ENCODE results near the gene MMEL1.

MMEL1 gene

DNA sequence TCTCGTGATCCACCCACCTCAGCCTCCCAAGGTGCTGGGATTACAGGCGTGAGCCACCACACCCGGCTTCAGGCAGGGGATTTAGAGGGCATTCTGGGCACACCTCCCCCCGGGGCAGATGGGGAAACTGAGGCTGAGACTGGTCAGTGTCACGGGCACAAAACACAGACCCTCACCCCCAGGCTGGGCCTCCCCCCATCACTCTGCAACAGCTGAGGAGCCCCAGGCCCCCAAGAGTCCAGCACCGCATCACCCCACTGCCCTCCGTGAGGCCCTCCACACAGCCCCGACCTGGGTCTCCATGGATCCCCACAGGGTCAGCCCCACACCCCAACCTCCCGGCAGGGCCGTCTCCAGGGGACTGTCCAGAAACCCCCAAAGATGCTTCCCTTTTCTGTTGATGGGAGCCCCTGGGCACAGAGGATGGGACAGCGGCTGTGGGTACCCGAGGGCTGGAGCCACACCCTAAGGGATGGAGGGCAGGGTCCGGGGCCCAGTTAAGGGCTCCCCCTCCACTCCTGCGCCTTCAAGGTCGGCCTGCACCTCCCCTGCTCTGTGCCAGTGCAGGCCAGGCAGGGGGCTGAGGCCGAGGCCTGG is 65.6 kb downstream of the MMEL1 start:
- TF ChIP-seq, protein P1, sequence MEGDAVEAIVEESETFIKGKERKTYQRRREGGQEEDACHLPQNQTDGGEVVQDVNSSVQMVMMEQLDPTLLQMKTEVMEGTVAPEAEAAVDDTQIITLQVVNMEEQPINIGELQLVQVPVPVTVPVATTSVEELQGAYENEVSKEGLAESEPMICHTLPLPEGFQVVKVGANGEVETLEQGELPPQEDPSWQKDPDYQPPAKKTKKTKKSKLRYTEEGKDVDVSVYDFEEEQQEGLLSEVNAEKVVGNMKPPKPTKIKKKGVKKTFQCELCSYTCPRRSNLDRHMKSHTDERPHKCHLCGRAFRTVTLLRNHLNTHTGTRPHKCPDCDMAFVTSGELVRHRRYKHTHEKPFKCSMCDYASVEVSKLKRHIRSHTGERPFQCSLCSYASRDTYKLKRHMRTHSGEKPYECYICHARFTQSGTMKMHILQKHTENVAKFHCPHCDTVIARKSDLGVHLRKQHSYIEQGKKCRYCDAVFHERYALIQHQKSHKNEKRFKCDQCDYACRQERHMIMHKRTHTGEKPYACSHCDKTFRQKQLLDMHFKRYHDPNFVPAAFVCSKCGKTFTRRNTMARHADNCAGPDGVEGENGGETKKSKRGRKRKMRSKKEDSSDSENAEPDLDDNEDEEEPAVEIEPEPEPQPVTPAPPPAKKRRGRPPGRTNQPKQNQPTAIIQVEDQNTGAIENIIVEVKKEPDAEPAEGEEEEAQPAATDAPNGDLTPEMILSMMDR (IDR thresholded peaks at IDR 0.05; ENCODE audit: control insufficient read depth, insufficient read depth, low read depth, low read length, missing control alignments), result no peak
- no peak for DNase-seq (ENCODE audit: low read depth)
- no peak overlapping the region for H3K4me3 ChIP-seq (ENCODE audit: control insufficient read depth, low read depth, low read length)

DNA sequence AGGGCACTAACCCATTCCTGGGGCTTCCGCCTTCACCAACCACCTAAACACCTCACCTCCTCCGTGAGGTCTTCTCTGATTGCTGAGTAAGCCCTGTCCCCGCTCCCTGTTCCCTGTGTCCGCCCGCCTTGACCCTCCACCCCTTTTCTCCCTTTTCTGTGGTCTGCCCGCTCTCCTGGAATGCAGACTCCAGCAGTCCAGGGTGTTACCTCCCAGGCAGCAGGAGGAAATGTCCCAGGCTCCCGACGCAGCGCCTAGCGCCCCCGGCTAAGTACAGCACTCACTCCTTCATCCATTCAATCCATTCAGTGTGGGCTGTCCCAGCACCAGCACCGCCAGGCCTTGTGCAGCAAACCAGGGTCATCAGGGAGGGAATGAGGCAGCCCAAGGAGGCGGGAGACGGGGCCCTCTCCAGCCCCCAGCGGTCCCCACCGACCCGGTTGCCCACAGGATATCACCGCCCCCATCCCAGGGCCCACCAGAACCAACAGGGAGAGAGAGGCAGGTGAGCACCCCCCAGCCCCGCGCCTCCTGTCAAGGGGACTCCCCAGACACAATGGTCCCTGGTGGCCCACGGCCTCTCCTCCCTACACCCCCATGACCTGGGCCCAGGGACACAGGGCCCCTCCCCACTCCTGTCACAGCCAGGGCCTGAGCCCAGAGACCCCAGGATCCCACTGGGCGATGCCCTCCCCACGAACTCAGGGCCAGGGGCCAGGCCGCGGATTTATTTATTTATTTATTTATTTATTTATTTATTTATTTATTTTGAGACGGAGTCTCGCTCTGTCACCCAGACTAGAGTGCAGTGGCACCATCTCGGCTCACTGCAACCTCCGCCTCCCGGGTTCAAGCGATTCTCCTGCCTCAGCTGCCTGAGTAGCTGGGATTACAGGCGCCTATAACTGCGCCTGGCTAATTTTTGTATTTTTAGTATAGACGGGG is 66.4 kb downstream of the MMEL1 start:
- no peak for DNase-seq (ENCODE audit: low read depth)
- no peak overlapping the region for H3K4me3 ChIP-seq (ENCODE audit: control insufficient read depth, low read depth, low read length)
- TF ChIP-seq, protein P1 (IDR thresholded peaks at IDR 0.05; ENCODE audit: control insufficient read depth, insufficient read depth, low read depth, low read length, missing control alignments), result no peak

DNA sequence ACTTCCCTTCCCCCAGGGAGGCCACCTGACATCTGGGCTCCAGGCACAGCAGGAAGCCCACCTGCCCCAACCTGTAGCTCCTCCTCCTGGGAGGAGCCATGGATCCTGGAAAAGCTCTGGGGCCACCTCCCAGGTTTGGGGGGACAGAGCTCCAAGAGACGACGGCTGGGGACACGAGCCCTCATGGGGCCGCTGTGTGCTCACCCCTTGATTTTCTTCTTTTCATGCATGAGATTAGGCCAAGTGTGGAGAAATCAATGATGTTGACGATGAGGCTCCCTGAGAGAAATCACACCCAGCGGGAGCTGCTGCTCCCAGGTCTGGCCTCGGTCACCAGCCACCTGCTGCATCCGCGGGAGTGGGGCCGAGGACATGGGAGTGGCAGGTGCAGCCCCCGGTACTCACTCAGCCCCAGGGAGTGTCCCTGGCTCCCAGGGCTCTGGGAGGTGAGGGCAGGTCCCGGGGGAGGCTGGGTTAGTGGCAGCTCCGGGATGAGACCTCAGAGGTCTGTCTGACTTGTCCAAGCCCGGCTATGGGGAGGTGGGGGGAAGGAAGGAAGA is 67.9 kb downstream of the MMEL1 start:
- TF ChIP-seq, protein P1 (IDR thresholded peaks at IDR 0.05; ENCODE audit: control insufficient read depth, insufficient read depth, low read depth, low read length, missing control alignments), result no peak
- no peak overlapping the region for H3K4me3 ChIP-seq (ENCODE audit: control insufficient read depth, low read depth, low read length)
- no peak for DNase-seq (ENCODE audit: low read depth)

DNA sequence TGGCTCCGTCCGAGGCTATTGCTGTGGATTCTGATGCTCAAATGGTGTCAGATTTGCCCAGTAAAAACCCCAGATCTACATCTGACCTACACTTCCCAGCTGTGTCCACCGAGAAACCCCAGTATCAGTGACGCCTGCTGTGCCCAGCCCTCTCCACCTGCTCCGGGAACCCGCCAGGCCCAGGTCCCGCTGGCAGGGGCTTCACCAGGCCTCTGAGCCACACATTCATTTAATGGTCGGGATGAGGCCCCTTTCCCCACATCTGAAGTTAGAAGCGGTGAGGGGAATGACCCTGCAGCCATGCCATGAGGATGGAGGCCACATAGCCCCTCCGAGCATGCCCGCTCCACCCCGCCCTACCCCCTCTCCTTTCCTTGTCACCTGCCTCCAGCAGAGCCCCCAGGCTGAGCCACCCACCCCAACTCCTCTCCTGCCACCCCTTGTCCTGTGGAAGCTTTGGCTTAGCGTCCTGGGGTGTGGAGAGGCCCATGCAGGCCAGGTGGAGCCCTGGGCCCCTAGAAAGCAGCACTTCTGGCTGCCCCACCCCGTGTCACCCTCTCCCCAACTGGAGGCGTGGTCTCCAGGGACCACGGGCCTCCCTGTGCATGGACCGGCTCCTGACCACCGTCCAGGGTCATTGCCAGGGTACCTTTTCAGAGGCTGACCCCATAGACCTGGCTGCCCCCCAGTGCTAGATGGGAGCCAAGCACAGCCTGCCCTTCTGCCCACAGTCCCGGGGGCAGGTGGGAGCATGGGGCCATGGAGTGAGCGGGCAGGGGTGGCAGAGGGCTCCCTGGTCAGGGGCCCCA is 68.6 kb downstream of the MMEL1 start:
- no peak for DNase-seq (ENCODE audit: low read depth)
- no peak overlapping the region for H3K4me3 ChIP-seq (ENCODE audit: control insufficient read depth, low read depth, low read length)
- TF ChIP-seq, protein P1 (IDR thresholded peaks at IDR 0.05; ENCODE audit: control insufficient read depth, insufficient read depth, low read depth, low read length, missing control alignments), result no peak

DNA sequence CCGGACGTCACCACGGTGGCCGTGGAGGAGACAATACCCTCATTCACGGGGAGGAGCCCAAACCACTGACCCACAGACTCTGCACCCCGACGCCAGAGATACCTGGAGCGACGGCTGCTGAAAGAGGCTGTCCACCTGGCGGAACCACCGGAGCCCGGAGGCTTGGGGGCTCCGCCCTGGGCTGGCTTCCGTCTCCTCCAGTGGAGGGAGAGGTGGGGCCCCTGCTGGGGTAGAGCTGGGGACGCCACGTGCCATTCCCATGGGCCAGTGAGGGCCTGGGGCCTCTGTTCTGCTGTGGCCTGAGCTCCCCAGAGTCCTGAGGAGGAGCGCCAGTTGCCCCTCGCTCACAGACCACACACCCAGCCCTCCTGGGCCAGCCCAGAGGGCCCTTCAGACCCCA is 69.6 kb downstream of the MMEL1 start:
- no peak for DNase-seq (ENCODE audit: low read depth)
- no peak overlapping the region for H3K4me3 ChIP-seq (ENCODE audit: control insufficient read depth, low read depth, low read length)
- TF ChIP-seq, protein P1 (IDR thresholded peaks at IDR 0.05; ENCODE audit: control insufficient read depth, insufficient read depth, low read depth, low read length, missing control alignments), result no peak
